ENCODE measurements around the gene TM4SF5.

GRCh38 chr17:4777969-4778760 lies 6.5 kb downstream of the TM4SF5 start:
- TF ChIP-seq POLR2AphosphoS5 (IDR thresholded peaks at IDR 0.05; ENCODE audit: low read depth, low read length) (no peak), POLR2A (IDR thresholded peaks at IDR 0.05; ENCODE audit: low read depth, low read length) (no peak), TAF1 (IDR thresholded peaks at IDR 0.05; ENCODE audit: low read depth, low read length) (no peak), SPI1 (IDR thresholded peaks at IDR 0.05; ENCODE audit: low read depth, low read length) (no peak), PAX5 (IDR thresholded peaks at IDR 0.05; ENCODE audit: insufficient read depth, low read length, severe bottlenecking) (no peak)
